HL-60/S4 treated with retinoic acid at 250 ng/mL for 4 days and 3 days (cell line): ENCODE results near the gene ST3GAL3.
"Not testable (repeated sequence)": the region's sequence is repeated elsewhere in the genome, so short reads cannot be mapped to it uniquely, and the experiment has no call there.

Source experiments
- in situ Hi-C: fragments of 300-500 bp; cut with MboI; formaldehyde crosslinking; loops from 2 replicates; pipeline ENCODE4 v1.7.0; 2022; ENCODE audit warnings: low sequenced_read_pairs

The ST3GAL3 gene

DNA sequence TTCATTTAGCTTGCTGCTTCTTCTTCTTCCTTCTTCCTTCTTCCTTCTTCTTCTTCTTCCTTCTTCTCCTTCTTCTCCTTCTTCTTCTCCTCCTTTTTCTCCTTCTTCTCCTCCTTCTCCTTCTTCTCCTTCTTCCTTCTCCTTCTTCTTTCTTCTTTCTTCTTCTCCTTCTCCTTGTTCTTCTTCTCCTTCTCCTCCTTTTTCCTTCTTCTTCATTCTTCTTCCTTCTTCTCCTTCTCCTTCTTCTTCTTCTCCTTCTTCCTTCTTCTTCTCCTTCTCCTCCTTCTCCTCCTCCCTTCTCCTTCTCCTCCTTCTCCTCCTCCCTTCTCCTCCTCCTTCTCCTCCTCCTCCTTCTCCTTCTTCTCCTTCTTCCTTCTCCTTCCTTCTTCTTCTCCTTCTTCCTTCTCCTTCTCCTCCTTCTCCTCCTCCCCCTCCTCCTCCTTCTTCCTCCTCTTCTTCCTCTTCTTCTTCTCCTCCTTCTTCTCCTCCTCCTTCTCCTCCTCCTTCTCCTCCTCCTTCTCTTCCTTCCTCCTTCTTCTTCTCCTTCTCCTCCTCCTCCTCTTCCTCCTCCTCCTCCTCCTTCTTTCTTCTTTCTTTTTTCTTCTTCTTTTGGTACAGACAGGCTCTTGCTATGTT is 110.1 kb downstream of the ST3GAL3 start:
- in situ Hi-C loops = no loop called here

GRCh38 chr1:43818691-43819090 is 111.4 kb downstream of the ST3GAL3 start:
- in situ Hi-C loops = no loop called here

- in situ Hi-C loops = no loop called here
Measured at GRCh38 chr1:43819357-43819756, 112.0 kb downstream of the ST3GAL3 start.

DNA sequence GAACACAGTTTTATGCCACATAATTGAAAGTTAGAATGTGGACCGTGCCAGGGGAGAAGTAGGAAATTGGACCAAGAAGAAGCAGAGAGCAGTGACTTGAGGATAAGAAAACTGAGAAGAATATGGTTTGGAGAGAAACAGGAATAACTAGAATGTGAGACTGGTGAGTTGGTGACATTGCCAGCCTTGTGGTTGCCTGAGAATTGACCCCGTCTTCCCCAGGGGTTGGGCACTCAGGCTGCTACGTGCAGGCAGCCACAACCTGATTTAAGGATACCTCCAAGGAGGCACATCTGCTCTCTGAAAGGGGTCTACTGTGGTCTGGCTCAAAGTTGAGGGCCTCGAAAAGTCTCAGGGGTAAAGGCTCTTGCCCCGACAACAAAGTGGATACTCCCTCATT is 114.1 kb downstream of the ST3GAL3 start:
- in situ Hi-C loops = no loop called here

- in situ Hi-C loops = no loop called here
Measured at GRCh38 chr1:43822040-43822690, 114.8 kb downstream of the ST3GAL3 start.

GRCh38 chr1:43824795-43825194 is 117.5 kb downstream of the ST3GAL3 start:
- in situ Hi-C loops = no loop called here

GRCh38 chr1:43828574-43828973 is 121.2 kb downstream of the ST3GAL3 start:
- in situ Hi-C loops = no loop called here

DNA sequence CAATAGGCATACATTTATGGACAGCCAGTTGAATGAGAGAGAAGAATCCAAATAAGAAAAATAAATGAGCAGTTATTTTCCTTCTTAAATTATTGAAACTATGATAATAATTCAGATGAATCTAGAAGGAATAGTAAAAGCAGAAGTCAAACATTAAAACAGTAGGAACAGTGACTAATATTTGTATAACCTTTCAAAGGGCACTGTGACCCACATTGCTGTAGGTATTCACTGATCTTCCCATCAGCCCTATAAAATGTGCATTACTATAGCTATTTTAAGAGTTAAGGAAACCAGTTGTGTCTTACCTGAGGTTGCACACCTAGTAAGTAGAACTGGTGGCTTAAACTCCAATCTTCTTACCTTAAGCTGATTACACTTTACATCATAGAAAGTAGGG is 123.5 kb downstream of the ST3GAL3 start:
- in situ Hi-C loops = no loop called here

DNA sequence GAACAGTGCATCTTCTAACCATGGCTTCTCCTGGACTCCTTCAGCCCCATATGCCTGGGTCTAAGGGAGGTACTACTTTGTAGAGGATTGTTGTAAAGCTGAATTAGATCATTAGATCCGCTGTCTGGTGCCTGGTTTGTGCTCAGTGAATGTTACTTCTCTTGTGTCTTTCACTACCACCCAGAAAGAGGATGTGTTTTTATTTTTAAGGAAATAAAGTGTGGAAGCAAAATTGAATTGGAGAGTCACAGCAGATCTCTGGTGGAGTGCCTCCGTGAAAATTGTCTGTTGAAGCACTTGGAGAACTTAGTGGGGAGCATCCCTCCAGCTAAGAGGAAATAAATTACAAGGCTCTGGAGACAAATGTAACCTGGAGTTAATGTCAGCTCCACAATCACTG is 124.5 kb downstream of the ST3GAL3 start:
- in situ Hi-C loops = no loop called here

GRCh38 chr1:43832255-43832654 is 124.9 kb downstream of the ST3GAL3 start:
- in situ Hi-C loops = no loop called here

DNA sequence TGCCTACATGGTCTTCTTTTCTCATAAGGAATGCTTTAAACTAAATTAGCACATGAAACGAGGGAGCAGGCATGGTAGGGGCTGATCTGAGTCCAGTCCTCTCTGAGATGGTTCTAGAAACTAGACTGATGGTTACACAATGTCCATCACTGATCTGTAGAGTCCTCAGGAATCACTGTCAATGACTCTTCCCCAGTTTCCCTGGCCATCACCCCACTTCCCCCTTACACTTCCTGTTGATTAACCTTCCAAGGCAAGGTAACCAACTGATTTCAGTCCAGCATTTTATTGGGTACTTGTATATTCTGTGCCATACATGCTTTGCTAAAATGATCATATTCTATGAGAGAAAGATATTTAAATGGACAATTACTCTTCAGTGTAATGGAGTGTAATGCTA is 125.7 kb downstream of the ST3GAL3 start:
- in situ Hi-C loops = no loop called here

DNA sequence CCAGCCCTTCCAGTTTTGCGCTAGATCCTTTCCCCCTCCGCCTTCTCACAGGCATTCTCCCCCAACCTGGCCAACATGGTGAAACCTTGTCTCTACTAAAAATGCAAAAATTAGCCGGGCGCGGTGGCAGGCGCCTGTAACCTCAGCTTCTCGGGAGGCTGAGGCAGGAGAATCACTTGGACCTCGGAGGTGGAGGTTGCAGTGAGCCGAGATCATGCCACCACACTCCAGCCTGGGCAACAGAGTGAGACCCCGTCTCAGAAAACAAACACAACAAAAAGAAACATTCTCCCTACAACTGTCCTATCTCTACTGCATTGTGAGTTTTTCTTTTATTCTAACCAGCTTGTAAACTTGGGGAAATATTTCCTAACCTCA is 126.6 kb downstream of the ST3GAL3 start:
- in situ Hi-C loops = not testable (repeated sequence)

DNA sequence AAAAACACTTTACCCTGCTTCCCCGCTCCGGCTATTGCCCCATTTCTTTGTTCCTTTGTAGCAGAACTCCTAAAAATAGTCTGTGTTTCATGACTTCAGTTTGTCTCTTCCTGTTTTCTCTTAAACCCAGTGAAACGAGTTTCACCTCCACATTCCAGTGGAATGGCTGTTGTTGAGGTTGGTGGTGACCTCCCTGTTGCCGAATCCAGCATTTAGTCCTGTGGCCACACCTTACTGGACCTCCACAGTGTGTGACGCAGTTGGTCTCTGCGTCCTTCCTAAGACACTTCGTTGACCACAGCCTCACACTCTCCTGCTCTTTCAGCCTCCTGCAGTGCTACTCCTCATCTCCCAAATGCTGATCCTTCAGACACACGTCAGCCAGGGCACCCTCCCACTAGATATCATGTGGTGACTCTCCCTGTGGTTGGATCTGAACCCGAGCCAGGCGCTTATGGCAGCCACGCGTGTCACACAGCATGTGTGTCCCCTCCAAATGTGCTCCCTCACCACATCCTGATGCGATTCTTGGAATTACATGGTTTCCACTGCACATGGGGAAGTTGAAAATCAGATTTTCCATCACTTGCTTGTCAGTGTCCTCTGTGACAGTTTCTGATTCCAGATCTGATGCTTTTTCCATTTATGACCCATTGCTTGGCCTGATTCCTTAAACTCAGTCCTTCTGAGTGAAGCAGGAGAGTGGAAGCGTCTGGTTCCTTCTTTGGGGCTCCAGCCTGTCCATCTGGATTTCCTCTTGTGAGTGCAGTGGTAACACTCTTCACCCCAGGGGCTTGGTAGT is 127.1 kb downstream of the ST3GAL3 start:
- in situ Hi-C loops = no loop called here

DNA sequence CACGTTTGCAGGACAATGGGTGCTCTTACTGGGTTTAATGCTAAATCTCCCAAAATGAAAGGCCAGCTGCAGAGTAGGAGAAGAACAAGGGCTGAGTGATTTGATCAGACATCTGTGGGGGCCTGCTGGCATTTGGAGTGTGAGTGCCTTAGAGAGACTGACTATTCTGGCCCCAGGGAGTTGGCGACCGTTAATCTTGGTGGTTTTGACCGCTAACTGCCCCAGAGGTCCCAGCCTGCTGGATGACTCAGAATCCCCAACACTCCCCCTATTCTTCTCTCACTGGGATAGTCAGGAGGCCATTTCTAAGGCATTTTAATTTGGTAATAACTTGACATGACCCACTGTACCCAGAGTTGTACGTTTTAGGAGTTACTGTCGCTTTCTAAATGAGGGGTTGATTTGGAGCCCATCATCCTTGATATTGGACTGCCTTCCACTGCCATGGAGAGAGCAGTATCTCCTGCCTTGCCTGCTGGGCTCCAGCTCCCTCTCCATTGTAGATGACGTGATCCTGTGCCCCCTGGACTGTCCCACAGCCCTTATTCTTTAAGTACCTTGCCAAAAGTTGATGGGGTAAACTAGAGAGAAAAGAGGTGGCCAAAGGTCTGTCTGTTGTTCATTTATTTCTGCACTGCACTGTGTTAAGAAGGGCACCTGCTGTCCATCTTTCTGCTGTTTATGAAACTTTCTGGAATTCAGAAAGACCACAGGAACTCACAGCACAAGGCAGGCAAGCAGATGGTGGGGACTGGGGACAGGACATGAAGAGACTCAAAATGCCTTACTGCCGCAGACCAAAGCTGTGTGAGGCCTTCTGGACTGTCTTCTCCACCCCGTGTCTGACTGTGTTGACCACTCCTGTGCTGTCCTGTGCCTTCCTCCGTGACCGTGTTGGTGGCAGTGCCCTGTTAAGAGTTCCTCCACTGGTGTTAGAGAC is 128.0 kb downstream of the ST3GAL3 start:
- in situ Hi-C loops = no loop called here

DNA sequence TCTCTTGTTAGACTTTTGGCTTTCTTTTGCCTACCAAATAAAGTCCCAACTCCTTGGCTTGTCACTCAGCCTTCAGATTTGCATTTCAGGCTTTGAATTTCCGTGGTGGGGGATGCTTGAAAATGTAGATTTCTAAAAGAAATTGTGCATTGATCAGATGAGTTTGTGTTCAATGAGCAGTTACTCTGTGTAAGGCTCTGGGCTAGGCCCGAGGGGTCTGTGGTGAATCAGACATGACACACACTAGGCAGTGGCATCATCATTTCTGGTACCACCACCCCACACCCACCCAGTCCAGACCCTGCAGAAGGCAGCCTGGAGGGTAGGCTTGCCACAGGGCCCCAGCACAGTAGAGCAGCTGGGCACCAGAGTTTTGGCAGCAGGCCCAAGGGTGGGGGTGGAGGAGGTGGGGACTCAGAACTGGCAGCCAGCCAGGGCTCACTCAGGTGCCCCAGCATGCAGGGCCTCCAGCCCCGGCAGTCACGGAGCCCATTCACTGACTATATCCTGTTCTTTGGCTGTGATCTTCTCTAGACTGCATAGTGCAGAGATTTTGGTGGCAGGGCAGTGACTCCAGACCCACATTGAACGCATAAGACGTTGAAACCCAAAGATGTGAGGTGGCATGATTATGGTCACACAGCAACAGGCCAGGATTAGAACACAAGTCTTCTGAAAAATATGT is 129.1 kb downstream of the ST3GAL3 start:
- in situ Hi-C loops = no loop called here

GRCh38 chr1:43839056-43839455 is 131.7 kb downstream of the ST3GAL3 start:
- in situ Hi-C loops = no loop called here

GRCh38 chr1:43841321-43842174 is 134.2 kb downstream of the ST3GAL3 start:
- in situ Hi-C loops = no loop called here

GRCh38 chr1:43842175-43842498 is 134.8 kb downstream of the ST3GAL3 start:
- in situ Hi-C loops = no loop called here

- in situ Hi-C loops = no loop called here
Measured at GRCh38 chr1:43843684-43844083, 136.3 kb downstream of the ST3GAL3 start.

DNA sequence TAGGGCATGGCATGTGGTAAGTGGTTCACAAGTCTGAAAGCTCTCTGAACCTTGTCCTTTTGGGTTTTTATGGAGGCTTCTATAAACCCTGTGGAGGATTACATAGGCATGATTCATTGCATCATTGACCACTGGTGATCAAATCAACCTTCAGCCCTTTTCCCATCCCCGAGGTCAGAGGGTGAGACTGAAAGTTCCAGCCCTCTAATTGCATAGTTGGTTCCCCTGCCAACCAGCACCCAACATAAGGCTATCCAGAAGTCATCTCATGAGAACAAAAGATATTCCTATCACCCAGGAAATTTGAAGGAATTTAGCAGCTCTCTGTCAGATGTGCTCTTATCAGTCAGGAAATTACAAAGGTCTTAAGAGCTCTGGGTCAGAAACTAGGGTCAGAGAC is 136.8 kb downstream of the ST3GAL3 start:
- in situ Hi-C loops = no loop called here
